Gastrocnemius medialis (tissue), 4 donors: ENCODE results near the gene PTGIS. TPM values are rescaled to one million over a fixed set of nuclear protein-coding genes. Genes with fewer than 3 reads are reported as not detected.
A peak's percentile ranks its signal among the peaks of the same experiment; 100 is the strongest.

ENCODE experiments used
- ATAC-seq, 2 donors: fragments of 150-250 bp; one replicate each; pipeline ENCODE4 v1.9.1; 2016
- DNase-seq, 2 donors: peaks; one replicate each; pipeline ENCODE4 v3.0.0-alpha.2; 2019
- H3K27ac ChIP-seq, 4 donors: fragments of 200-600 bp; sonication (generic); 1 replicate in 1 of 4; 2 replicates in 3 of 4; pipeline ENCODE4 v1.5.1; 2016 to 2018; ENCODE audit warnings: mild to moderate bottlenecking in 2 of 4, moderate library complexity in 1 of 4
- H3K27me3 ChIP-seq, 3 donors: fragments of 200-600 bp; sonication (generic) in 2 of 3; 1 replicate in 1 of 3; 2 replicates in 2 of 3; pipeline versions ENCODE4 v1.5.1 to v1.6.0; 2016 to 2019; ENCODE audit warnings: mild to moderate bottlenecking in 1 of 3, moderate library complexity in 1 of 3
- H3K36me3 ChIP-seq, 2 donors: fragments of 200-600 bp; sonication (generic) in 1 of 2; one replicate each; pipeline ENCODE4 v1.5.1; 2017 to 2018
- H3K4me1 ChIP-seq, 2 donors: fragments of 200-600 bp; sonication (generic) in 1 of 2; one replicate each; pipeline ENCODE4 v1.5.1; 2016 to 2017; ENCODE audit warnings: mild to moderate bottlenecking in 2 of 2
- H3K4me3 ChIP-seq, 4 donors: fragments of 200-600 bp; sonication (generic) in 3 of 4; 1 replicate in 1 of 4; 2 replicates in 3 of 4; pipeline ENCODE4 v1.5.1; 2016 to 2019; ENCODE audit warnings: mild to moderate bottlenecking in 2 of 4
- H3K9me3 ChIP-seq, 3 donors: fragments of 200-600 bp; sonication (generic) in 2 of 3; 1 replicate in 1 of 3; 2 replicates in 2 of 3; pipeline ENCODE4 v1.5.1; 2016 to 2019
- CTCF ChIP-seq, 5 experiments: fragments of 450-650 bp in 3 of 5; fragments of 200-600 bp in 2 of 5; sonication (generic) in 2 of 5; IDR thresholded peaks in 4 of 5; conservative IDR thresholded peaks in 1 of 5; 1 replicate in 4 of 5; 2 replicates in 1 of 5; pipeline ENCODE4 v1.5.1; 2016 to 2019; ENCODE audit warnings: antibody characterized with exemption in 5 of 5, mild to moderate bottlenecking in 3 of 5, moderate library complexity in 3 of 5
- POLR2A ChIP-seq, 2 donors: fragments of 450-650 bp; IDR thresholded peaks; one replicate each; pipeline ENCODE4 v1.6.1; 2017; ENCODE audit warnings: antibody characterized with exemption in 2 of 2, mild to moderate bottlenecking in 2 of 2, moderate library complexity in 2 of 2
- in situ Hi-C, 4 donors: fragments of 200-750 bp; cut with MboI; loops; one replicate each; pipeline versions ENCODE4 v1.15.0 to v1.8.0; 2017; ENCODE audit warnings: low sequenced_read_pairs in 4 of 4
- intact Hi-C: fragments of 100-400 bp; cut with DNase I; formaldehyde crosslinking; loops from one replicate; pipeline ENCODE4 v1.15.1; 2023; ENCODE audit warnings: low total_unique reads
- total RNA-seq, 4 donors: library from RNA; depleted of rRNA; stranded (reverse); fragments of >200 nt; gene quantifications; one replicate each; pipeline versions ENCODE4 v1.1.0 to v1.2.3, GENCODE V29; 2016

Gene PTGIS
- total RNA-seq, 4 donors from 2014 or later: 4.5 to 13.1 (median 9.5) TPM

- intact Hi-C loops: no loop called here
- no peak for ATAC-seq
Measured at GRCh38 chr20:49582413-49583334, 14.7 kb upstream of the PTGIS start.

GRCh38 chr20:49581482-49581881 lies 13.5 kb upstream of the PTGIS start:
- H3K27ac ChIP-seq: no peak overlapping the region
- intact Hi-C loops: no loop called here
- no peaks in the 10 kb centered on the region for H3K4me1 ChIP-seq

More at GRCh38 chr20:49582413-49583334, 14.7 kb upstream of the PTGIS start:
- in situ Hi-C loops: no loop called here
- Histone ChIP-seq H3K4me3 (no peak overlapping the region), H3K9me3 (no peaks in the 10 kb centered on the region), H3K4me1 (no peaks in the 10 kb centered on the region), H3K27me3 (no peaks in the 10 kb centered on the region), H3K27ac (peak overlapping the region in 2 of 4 donors; percentile 12 to 42), H3K36me3 (no peaks in the 10 kb centered on the region)
- no peak for DNase-seq
- TF ChIP-seq CTCF (IDR thresholded peaks at IDR 0.05 in 4 of 5, conservative IDR thresholded peaks at IDR 0.05 in 1 of 5) (no peak), POLR2A (IDR thresholded peaks at IDR 0.05) (no peak)

GRCh38 chr20:49580813-49581174 lies 12.9 kb upstream of the PTGIS start:
- H3K27ac ChIP-seq: no peak overlapping the region
- intact Hi-C loops: no loop called here
- no peak overlapping the region for H3K4me3 ChIP-seq
- H3K36me3 ChIP-seq: no peaks in the 10 kb centered on the region
- ATAC-seq: no peak
- H3K9me3 ChIP-seq: no peaks in the 10 kb centered on the region
- no peak for DNase-seq
- H3K27me3 ChIP-seq: no peaks in the 10 kb centered on the region
- no peaks in the 10 kb centered on the region for H3K4me1 ChIP-seq
- TF ChIP-seq CTCF (IDR thresholded peaks at IDR 0.05 in 4 of 5, conservative IDR thresholded peaks at IDR 0.05 in 1 of 5) (no peak), POLR2A (IDR thresholded peaks at IDR 0.05) (no peak)
- in situ Hi-C loops: no loop called here

More at GRCh38 chr20:49581482-49581881, 13.5 kb upstream of the PTGIS start:
- no peaks in the 10 kb centered on the region for H3K9me3 ChIP-seq
- H3K27me3 ChIP-seq: no peaks in the 10 kb centered on the region
- DNase-seq (no peak), ATAC-seq (no peak)
- no peak for TF ChIP-seq CTCF (IDR thresholded peaks at IDR 0.05 in 4 of 5, conservative IDR thresholded peaks at IDR 0.05 in 1 of 5)
- no peak for TF ChIP-seq POLR2A (IDR thresholded peaks at IDR 0.05)
- no peak overlapping the region for H3K4me3 ChIP-seq
- no peaks in the 10 kb centered on the region for H3K36me3 ChIP-seq
- in situ Hi-C loops: no loop called here

- ATAC-seq (no peak), DNase-seq (no peak)
- peak overlapping the region in 2 of 4 donors; percentile 23 to 55 for H3K27ac ChIP-seq
- H3K4me3 ChIP-seq: no peak overlapping the region
- no peaks in the 10 kb centered on the region for H3K9me3 ChIP-seq
- in situ Hi-C loops (no loop called here), intact Hi-C loops (no loop called here)
- no peaks in the 10 kb centered on the region for H3K27me3 ChIP-seq
- H3K4me1 ChIP-seq: peaks cover 0 to 5% of the 10 kb centered on the region in 2 donors
- no peaks in the 10 kb centered on the region for H3K36me3 ChIP-seq
- TF ChIP-seq CTCF (IDR thresholded peaks at IDR 0.05 in 4 of 5, conservative IDR thresholded peaks at IDR 0.05 in 1 of 5) (no peak), POLR2A (IDR thresholded peaks at IDR 0.05) (no peak)
Measured at GRCh38 chr20:49579874-49580812, 12.2 kb upstream of the PTGIS start.
